Thymus (tissue), 11 donors: Measurements from ENCODE around the gene FTSJ3. TPM values are rescaled to one million over a fixed set of nuclear protein-coding genes. Genes with fewer than 3 reads are reported as not detected.
A peak's percentile ranks its signal among the peaks of the same experiment; 100 is the strongest.
"Not testable (repeated sequence)": the region's sequence is repeated elsewhere in the genome, so short reads cannot be mapped to it uniquely, and the experiment has no call there.

Experiments used
- DNase-seq, 9 donors: peaks; one replicate each; pipeline ENCODE4 v3.0.0-alpha.2; 2013; ENCODE audit warnings: low spot score in 9 of 9, low read depth in 6 of 9, missing footprints in 1 of 9
- H3K27ac ChIP-seq, 2 donors: one replicate each; pipeline ENCODE4 v1.5.1; 2013; ENCODE audit warnings: control low read depth in 1 of 2, low read depth in 1 of 2, low read length in 1 of 2, mild to moderate bottlenecking in 1 of 2, moderate library complexity in 1 of 2
- H3K27me3 ChIP-seq, 2 donors: one replicate each; pipeline ENCODE4 v1.5.1; 2013; ENCODE audit warnings: low read length in 1 of 2; ENCODE audit not compliant: control insufficient read depth in 2 of 2, insufficient read depth in 1 of 2
- H3K36me3 ChIP-seq, 2 donors: one replicate each; pipeline ENCODE4 v1.5.1; 2013; ENCODE audit warnings: low read length in 1 of 2, mild to moderate bottlenecking in 1 of 2, moderate library complexity in 1 of 2; ENCODE audit not compliant: control insufficient read depth in 2 of 2, insufficient read depth in 2 of 2
- H3K4me1 ChIP-seq, 2 donors: one replicate each; pipeline ENCODE4 v1.5.1; 2013; ENCODE audit warnings: low read length in 2 of 2; ENCODE audit not compliant: control insufficient read depth in 2 of 2, insufficient read depth in 2 of 2
- H3K4me3 ChIP-seq, 2 donors: one replicate each; pipeline ENCODE4 v1.5.1; 2013; ENCODE audit warnings: low read length in 2 of 2, control low read depth in 1 of 2, mild to moderate bottlenecking in 1 of 2
- H3K9me3 ChIP-seq, 2 donors: one replicate each; pipeline ENCODE4 v1.5.1; 2013; ENCODE audit warnings: low read length in 1 of 2, mild to moderate bottlenecking in 1 of 2; ENCODE audit not compliant: control insufficient read depth in 2 of 2, insufficient read depth in 1 of 2
- WGBS: extraction: QIAGEN DNeasy Blood & Tissue Kit; methylation state at CpG from one replicate; pipeline ENCODE4 v1.1.7; 2013; 5-methylcytosine and 5-hydroxymethylcytosine counted together
- polyA plus RNA-seq: library from polyadenylated mRNA; stranded (reverse); fragments of 200-250 nt; gene quantifications from one replicate; pipeline ENCODE4 v1.2.3, GENCODE V29; 2013
- total RNA-seq: library from RNA; stranded (reverse); fragments of 120-200 nt; gene quantifications from one replicate; pipeline ENCODE4 v1.2.4, GENCODE V29; 2013
- donor health status: healthy.

Gene FTSJ3
- total and polyA plus RNA-seq, 2 donors = 21.0 to 32.9 TPM

DNA sequence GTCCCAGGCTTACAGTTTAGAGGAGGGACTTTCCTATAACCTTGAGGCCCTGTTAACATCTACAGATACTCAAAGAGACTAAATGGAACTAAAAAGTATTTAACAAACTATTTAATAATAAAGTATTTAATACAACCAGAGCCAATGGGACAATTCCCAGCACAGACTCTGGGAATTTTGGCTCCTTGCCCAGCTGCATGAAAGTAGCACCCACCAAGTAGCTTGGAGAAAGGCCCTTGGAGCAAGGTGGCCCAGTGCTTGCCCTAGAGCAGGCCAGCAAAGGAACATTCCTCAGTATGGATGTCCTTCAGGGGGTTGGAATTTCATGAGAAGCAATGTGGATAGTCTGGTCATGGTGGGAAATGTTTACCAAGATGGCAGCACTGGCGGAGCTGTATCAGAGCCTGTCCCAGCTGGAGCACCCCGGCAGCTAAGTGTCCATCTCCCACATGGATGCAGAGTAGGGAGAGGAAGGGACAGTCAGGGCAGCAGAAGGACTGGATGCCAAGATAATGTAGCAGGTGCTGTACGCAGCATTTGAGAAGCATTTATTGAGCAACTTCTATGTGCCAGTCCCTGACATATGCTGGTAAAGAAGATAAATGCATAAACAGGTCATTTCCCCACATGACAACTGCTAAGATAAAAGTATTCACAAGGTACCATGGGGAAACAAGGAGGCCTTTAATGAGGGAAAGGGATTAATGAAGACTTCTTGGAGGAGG is 20.2 kb upstream of the FTSJ3 start:
- H3K4me1 ChIP-seq = peaks cover 7 to 23% of the 10 kb centered on the region in 2 donors
- 82% methylated on average over 3 of the region's 3 CpGs for whole genome bisulfite sequencing
- peaks cover 1 to 12% of the 10 kb centered on the region in 2 donors for H3K9me3 ChIP-seq
- H3K4me3 ChIP-seq = no peak overlapping the region
- H3K27me3 ChIP-seq = peaks cover 0 to 8% of the 10 kb centered on the region in 2 donors
- H3K36me3 ChIP-seq = no peaks in the 10 kb centered on the region
- DNase-seq = no peak
- H3K27ac ChIP-seq = no peak overlapping the region

DNA sequence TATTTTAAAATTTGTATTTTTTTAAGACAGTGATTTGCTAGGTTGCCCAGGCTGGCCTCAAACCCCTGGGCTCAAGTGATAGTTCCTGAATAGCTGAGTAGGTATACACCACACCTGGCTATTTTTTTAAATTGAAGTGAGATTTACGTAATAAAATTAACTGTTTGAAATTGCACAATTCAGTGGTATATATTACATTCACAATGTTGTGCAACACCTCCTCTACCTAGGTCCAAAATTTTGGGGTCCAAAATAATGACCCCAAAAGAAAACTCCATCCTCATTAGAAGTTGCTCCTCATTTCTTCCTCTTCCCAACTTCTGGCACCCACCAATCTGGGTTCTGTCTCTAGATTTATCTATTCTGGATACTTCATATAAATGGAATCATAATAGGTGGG is 18.0 kb upstream of the FTSJ3 start:
- Histone ChIP-seq H3K4me3 (no peak overlapping the region), H3K36me3 (no peaks in the 10 kb centered on the region), H3K27ac (no peak overlapping the region), H3K4me1 (peaks cover 16 to 38% of the 10 kb centered on the region in 2 donors), H3K27me3 (peaks cover 0 to 8% of the 10 kb centered on the region in 2 donors), H3K9me3 (peaks cover 1 to 12% of the 10 kb centered on the region in 2 donors)
- WGBS = 52% methylated on average over 1 of the region's 1 CpG
- no peak for DNase-seq

DNA sequence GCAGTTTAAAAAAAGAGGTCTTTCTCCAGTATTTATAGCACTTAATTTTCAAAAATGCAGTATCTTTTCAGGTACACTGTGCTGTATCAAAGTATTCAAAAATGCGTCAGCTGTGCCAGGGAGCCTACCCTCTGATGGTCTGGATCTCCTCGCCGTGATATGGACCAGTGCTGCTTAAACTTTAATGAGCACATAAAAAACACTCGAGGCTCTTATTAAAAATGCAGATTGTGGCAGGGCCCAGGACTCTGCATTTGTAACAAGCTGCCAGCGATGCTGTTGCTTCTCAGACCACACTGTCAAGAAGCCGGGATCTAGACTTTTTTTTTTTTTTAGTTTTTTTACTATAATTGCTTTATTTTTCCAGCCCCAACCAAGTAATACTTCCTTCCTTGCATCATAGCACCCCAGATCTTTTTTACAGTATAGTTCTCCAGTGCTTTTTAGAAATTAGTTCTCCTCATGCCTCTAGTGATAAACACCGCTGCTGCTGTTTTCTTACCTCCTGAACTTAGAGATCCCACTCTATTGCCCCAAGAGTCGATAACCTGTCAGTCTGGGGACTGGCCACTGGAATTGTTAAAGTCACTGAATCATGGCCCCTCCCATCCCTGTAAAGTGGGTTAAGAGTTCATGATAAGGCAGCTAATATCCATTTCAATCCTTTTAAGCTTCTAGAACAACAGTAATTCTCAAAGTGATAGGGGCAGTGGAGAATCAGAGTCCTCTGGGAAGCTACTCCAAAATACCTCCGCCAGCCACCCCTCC is 16.6 kb upstream of the FTSJ3 start:
- DNase-seq = no peak
- 88% methylated on average over 9 of the region's 9 CpGs for WGBS
- H3K36me3 ChIP-seq = no peaks in the 10 kb centered on the region

DNA sequence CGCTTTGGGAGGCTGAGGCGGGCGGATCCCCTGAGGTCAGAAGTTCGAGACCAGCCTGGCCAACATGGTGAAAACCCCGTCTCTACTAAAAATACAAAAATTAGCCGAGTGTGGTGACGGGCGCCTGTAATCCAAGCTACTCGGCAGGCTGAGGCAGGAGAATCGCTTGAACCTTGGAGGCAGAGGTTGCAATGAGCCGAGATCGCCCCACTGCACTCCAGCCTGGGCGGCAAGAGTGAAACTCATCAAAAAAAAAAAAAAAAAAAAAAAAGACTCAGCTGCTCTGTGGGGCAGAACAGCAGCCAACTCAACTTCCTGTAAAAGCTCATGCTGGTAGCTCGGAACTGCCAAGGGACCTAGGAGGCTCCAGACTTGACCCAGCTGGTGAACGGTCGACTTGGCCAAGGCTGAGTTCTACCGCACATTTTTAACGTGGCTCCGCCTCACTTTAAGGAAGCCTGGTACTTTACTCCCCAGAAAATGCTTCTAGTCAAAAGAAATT is 16.0 kb upstream of the FTSJ3 start:
- peak in 1 of 9 donors; percentile 51 for DNase-seq
- not testable (repeated sequence) for H3K9me3 ChIP-seq, H3K36me3 ChIP-seq, H3K27me3 ChIP-seq
- Histone ChIP-seq H3K27ac (peak overlapping the region; percentile 77 to 90), H3K4me3 (peak overlapping the region; percentile 89 to 90), H3K4me1 (peaks cover 23 to 47% of the 10 kb centered on the region in 2 donors)
- WGBS = 4% methylated on average over 19 of the region's 19 CpGs

More for the DNA sequence above, 16.6 kb upstream of the FTSJ3 start:
- Histone ChIP-seq H3K27ac (peak overlapping the region; percentile 36 to 90), H3K4me3 (peak overlapping the region in 1 of 2 donors; percentile 89), H3K9me3 (peaks cover 1 to 9% of the 10 kb centered on the region in 2 donors), H3K4me1 (peaks cover 26 to 46% of the 10 kb centered on the region in 2 donors), H3K27me3 (peaks cover 0 to 2% of the 10 kb centered on the region in 2 donors)

DNA sequence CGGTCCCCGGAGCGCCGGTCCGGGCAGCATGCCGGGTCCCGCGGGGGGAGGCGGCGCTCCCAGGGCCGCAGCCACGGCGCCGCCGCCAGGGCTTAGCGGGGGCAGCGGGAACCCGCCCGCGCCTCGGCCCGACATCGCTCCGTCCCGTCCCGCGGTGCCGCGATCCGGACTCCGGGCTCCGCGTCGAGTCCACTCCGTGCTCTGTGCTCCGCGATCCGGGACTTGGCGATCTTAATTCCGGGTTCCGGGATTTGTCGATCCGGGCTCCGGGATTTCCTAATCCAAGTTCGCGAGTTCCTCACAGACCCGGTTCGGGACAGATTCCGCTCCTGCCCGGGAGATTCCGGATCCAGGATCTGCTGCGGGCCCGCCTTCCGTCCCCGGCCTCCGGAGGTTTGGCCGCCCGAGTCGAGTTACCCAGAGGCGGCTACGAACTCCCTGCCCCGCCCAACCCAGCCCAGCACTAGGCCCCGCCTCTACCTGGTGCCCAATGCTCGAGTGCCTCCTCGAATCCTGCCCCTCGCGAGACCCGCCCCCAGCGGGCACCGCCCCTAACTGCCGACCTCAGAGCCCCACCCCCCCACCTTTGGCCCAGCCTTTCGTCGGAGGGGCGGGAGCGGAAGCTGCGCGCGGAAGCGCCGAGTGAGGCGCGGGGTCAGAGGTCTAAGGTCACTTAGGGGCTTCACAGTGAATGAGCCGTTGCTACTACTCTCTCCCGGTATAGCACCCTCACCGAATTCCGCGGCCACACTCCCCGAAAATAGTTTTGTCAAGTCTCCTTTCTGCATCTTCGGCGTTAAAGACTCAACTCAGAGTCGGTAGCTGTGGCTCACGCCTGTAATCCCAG is 15.3 kb upstream of the FTSJ3 start, which contains the start of gene SMARCD2:
TSS of gene SMARCD2 (minus strand) at position 146 of the 847 bp plus-strand sequence. CDS start at position 135, 11 bp downstream.
- peak; percentile 89 to 99 (median 98) for DNase-seq
- under 1% methylated on average over 92 of the region's 92 CpGs for WGBS
- H3K4me3 ChIP-seq = peak within 1 kb of the TSS; percentile 89 to 90
- peaks cover 1 to 7% of the 10 kb centered on the region in 2 donors for H3K36me3 ChIP-seq
- H3K27me3 ChIP-seq = no peaks in the 10 kb centered on the region
- peaks cover 23 to 48% of the 10 kb centered on the region in 2 donors for H3K4me1 ChIP-seq
- H3K9me3 ChIP-seq = no peaks in the 10 kb centered on the region
- peak within 1 kb of the TSS; percentile 95 to 98 for H3K27ac ChIP-seq

DNA sequence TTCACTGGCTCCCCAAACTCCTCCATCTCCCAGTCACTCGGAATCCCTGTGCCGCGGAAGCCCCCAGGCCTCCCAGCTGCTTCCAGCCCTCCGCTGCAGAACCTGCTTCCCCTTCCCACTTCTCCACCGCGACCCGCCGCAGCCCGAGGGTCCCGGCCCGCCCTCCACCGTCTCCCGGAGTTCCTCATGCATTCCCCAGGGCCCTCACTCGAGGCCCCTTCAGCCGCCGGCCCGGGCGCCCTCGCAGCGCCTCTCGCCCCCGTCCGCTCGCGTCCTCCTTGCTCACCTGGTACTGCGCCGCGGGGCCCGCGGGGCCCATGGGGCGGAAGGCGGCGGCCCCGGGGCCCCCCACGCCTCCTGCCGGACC is 14.7 kb upstream of the FTSJ3 start:
- DNase-seq = no peak
- under 1% methylated on average over 36 of the region's 36 CpGs for WGBS
- no peaks in the 10 kb centered on the region for H3K9me3 ChIP-seq
- peak overlapping the region; percentile 68 to 95 for H3K27ac ChIP-seq
- peaks cover 23 to 48% of the 10 kb centered on the region in 2 donors for H3K4me1 ChIP-seq
- H3K4me3 ChIP-seq = peak overlapping the region; percentile 89
- no peaks in the 10 kb centered on the region for H3K27me3 ChIP-seq
- H3K36me3 ChIP-seq = peaks cover 8 to 13% of the 10 kb centered on the region in 2 donors

DNA sequence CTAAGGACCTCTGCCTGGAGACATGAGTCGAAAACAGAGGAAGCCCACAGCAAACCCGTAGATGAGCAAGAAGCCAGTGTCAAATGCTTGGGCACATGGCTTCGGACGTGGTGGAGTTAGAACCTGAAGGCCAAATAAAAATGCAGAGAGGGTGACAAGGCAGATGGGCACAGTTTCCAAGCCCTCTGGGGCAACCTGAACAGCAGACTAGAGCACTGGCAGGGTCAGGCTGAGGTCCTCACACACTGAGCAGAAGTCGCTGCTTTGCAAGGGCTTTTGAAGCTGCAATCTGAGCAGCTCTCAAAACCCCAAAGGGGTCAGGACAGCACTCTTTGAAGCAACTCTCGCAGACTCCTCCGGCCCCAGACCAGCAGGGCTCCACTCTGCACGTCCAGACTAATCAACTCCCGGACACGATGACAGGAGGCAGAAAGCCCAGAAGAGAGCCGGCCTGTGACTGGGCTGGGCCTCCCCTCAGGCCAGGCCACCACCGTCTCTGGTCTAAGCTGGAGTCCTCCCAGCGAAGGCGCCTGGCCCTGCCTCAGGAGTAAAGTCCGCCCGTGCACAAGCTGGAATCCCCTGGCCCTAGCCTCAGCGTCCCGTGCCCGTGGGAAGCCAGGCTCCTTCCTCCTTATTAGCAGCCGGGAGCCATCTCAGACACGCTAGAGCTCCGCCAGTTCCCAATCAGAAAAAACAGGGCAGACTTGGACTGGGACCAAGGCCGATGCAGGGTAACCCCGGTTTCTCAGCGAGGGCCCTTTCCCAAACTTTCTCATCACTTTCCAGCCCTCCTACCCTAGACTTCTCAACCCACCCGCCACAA is 14.1 kb upstream of the FTSJ3 start:
- Histone ChIP-seq H3K36me3 (peaks cover 13 to 19% of the 10 kb centered on the region in 2 donors), H3K27ac (peak overlapping the region; percentile 19 to 68), H3K27me3 (no peaks in the 10 kb centered on the region), H3K9me3 (no peaks in the 10 kb centered on the region), H3K4me1 (peaks cover 23 to 48% of the 10 kb centered on the region in 2 donors), H3K4me3 (peak overlapping the region; percentile 89)
- peak in 1 of 9 donors; percentile 33 for DNase-seq
- 13% methylated on average over 26 of the region's 26 CpGs for WGBS
